HepG2 (cell line): Measurements from ENCODE around the gene BANK1.

Experiments used
- FOXK1 ChIP-seq: sonication (generic); formaldehyde crosslinking; IDR thresholded peaks from 2 replicates; pipeline ENCODE4 v1.4.0; 2020; ENCODE audit warnings: low read depth, missing genetic modification reagents, borderline replicate concordance
- NFE2 ChIP-seq: sonication (generic); formaldehyde crosslinking; IDR thresholded peaks from 2 replicates; pipeline ENCODE4 v1.4.0; 2020; ENCODE audit warnings: missing genetic modification reagents
- PRMT3 ChIP-seq: sonication (generic); formaldehyde crosslinking; IDR thresholded peaks from 2 replicates; pipeline ENCODE4 v1.8.1; 2022; ENCODE audit warnings: low read depth, mild to moderate bottlenecking, moderate library complexity, missing genetic modification reagents, borderline replicate concordance
- U2AF2 ChIP-seq: fragments of 200-400 bp; formaldehyde crosslinking; IDR thresholded peaks from 2 replicates; pipeline ENCODE4 v1.6.1; 2017; ENCODE audit warnings: low read depth, mild to moderate bottlenecking, low read length
- YY1 ChIP-seq: IDR thresholded peaks from 2 replicates; pipeline ENCODE4 v1.6.1; 2011; ENCODE audit warnings: low read length, low read depth, moderate library complexity, mild to moderate bottlenecking; ENCODE audit not compliant: insufficient read depth, insufficient replicate concordance
- ZBTB7B ChIP-seq: sonication (generic); formaldehyde crosslinking; IDR thresholded peaks from 2 replicates; pipeline ENCODE4 v1.4.0; 2020; ENCODE audit warnings: missing genetic modification reagents
- ZNF382 ChIP-seq: sonication (generic); formaldehyde crosslinking; IDR thresholded peaks from 2 replicates; pipeline ENCODE4 v1.5.0; 2020; ENCODE audit warnings: missing genetic modification reagents, mild to moderate bottlenecking, borderline replicate concordance
- TF ChIP-seq, protein P1 (sequence below): sonication (generic); formaldehyde crosslinking; IDR thresholded peaks from 2 replicates; pipeline ENCODE4 v1.4.0; 2020; ENCODE audit warnings: missing genetic modification reagents
- TF ChIP-seq, protein P2 (sequence below): sonication (generic); formaldehyde crosslinking; IDR thresholded peaks from 2 replicates; pipeline ENCODE4 v1.5.0; 2020; ENCODE audit warnings: mild to moderate bottlenecking, missing genetic modification reagents, moderate library complexity
- TF ChIP-seq, protein P3 (sequence below), 2 experiments: IDR thresholded peaks; 2 replicates each; pipeline ENCODE4 v1.6.1; 2011 to 2012; ENCODE audit warnings: low read length in 2 of 2, borderline replicate concordance in 1 of 2, low read depth in 1 of 2, mild to moderate bottlenecking in 1 of 2, moderate library complexity in 1 of 2

DNA sequence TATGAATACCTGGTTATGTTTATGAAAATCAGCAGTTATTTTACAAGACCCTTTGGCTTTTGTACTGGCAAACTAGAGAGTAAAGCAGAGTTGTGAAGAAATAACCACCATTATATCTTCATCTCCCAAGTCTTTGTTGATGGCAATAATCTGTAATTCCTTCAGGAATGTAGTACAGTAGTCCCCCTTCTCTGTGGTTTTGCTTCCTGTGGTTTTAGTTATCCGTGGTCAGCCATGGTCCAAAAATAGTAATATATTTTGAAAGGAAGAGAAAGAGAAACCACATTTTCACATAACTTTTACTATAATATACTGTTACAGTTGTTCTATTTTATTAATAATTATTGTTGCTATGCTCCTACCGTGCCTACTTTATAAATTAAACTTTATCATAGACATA lies 27.8 kb downstream of the BANK1 start:
- TF ChIP-seq, protein P1, sequence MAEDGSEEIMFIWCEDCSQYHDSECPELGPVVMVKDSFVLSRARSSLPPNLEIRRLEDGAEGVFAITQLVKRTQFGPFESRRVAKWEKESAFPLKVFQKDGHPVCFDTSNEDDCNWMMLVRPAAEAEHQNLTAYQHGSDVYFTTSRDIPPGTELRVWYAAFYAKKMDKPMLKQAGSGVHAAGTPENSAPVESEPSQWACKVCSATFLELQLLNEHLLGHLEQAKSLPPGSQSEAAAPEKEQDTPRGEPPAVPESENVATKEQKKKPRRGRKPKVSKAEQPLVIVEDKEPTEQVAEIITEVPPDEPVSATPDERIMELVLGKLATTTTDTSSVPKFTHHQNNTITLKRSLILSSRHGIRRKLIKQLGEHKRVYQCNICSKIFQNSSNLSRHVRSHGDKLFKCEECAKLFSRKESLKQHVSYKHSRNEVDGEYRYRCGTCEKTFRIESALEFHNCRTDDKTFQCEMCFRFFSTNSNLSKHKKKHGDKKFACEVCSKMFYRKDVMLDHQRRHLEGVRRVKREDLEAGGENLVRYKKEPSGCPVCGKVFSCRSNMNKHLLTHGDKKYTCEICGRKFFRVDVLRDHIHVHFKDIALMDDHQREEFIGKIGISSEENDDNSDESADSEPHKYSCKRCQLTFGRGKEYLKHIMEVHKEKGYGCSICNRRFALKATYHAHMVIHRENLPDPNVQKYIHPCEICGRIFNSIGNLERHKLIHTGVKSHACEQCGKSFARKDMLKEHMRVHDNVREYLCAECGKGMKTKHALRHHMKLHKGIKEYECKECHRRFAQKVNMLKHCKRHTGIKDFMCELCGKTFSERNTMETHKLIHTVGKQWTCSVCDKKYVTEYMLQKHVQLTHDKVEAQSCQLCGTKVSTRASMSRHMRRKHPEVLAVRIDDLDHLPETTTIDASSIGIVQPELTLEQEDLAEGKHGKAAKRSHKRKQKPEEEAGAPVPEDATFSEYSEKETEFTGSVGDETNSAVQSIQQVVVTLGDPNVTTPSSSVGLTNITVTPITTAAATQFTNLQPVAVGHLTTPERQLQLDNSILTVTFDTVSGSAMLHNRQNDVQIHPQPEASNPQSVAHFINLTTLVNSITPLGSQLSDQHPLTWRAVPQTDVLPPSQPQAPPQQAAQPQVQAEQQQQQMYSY (CRISPR knock-in tag), result no peak
- TF ChIP-seq ZBTB7B (no peak), YY1 (no peak), FOXK1 (CRISPR knock-in tag) (no peak), U2AF2 (no peak), PRMT3 (no peak), NFE2 (CRISPR knock-in tag) (no peak), ZNF382 (CRISPR knock-in tag) (no peak)
- TF ChIP-seq, protein P2, sequence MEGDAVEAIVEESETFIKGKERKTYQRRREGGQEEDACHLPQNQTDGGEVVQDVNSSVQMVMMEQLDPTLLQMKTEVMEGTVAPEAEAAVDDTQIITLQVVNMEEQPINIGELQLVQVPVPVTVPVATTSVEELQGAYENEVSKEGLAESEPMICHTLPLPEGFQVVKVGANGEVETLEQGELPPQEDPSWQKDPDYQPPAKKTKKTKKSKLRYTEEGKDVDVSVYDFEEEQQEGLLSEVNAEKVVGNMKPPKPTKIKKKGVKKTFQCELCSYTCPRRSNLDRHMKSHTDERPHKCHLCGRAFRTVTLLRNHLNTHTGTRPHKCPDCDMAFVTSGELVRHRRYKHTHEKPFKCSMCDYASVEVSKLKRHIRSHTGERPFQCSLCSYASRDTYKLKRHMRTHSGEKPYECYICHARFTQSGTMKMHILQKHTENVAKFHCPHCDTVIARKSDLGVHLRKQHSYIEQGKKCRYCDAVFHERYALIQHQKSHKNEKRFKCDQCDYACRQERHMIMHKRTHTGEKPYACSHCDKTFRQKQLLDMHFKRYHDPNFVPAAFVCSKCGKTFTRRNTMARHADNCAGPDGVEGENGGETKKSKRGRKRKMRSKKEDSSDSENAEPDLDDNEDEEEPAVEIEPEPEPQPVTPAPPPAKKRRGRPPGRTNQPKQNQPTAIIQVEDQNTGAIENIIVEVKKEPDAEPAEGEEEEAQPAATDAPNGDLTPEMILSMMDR (CRISPR knock-in tag), result no peak
- TF ChIP-seq, protein P3, sequence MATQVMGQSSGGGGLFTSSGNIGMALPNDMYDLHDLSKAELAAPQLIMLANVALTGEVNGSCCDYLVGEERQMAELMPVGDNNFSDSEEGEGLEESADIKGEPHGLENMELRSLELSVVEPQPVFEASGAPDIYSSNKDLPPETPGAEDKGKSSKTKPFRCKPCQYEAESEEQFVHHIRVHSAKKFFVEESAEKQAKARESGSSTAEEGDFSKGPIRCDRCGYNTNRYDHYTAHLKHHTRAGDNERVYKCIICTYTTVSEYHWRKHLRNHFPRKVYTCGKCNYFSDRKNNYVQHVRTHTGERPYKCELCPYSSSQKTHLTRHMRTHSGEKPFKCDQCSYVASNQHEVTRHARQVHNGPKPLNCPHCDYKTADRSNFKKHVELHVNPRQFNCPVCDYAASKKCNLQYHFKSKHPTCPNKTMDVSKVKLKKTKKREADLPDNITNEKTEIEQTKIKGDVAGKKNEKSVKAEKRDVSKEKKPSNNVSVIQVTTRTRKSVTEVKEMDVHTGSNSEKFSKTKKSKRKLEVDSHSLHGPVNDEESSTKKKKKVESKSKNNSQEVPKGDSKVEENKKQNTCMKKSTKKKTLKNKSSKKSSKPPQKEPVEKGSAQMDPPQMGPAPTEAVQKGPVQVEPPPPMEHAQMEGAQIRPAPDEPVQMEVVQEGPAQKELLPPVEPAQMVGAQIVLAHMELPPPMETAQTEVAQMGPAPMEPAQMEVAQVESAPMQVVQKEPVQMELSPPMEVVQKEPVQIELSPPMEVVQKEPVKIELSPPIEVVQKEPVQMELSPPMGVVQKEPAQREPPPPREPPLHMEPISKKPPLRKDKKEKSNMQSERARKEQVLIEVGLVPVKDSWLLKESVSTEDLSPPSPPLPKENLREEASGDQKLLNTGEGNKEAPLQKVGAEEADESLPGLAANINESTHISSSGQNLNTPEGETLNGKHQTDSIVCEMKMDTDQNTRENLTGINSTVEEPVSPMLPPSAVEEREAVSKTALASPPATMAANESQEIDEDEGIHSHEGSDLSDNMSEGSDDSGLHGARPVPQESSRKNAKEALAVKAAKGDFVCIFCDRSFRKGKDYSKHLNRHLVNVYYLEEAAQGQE (IDR thresholded peaks at IDR 0.05; ENCODE audit: borderline replicate concordance in 1 of 2, low read depth in 1 of 2, low read length in 2 of 2), result no peak
